GM12873 (cell line): ENCODE measurements around the gene GRIFIN.

Experiments
- TF ChIP-seq, protein P1 (sequence below): IDR thresholded peaks from 2 replicates; pipeline ENCODE4 v1.5.1; 2012; ENCODE audit warnings: low read depth, mild to moderate bottlenecking, moderate library complexity, low read length, control low read depth; ENCODE audit not compliant: insufficient read depth; ENCODE audit errors: missing control alignments

The GRIFIN gene

DNA sequence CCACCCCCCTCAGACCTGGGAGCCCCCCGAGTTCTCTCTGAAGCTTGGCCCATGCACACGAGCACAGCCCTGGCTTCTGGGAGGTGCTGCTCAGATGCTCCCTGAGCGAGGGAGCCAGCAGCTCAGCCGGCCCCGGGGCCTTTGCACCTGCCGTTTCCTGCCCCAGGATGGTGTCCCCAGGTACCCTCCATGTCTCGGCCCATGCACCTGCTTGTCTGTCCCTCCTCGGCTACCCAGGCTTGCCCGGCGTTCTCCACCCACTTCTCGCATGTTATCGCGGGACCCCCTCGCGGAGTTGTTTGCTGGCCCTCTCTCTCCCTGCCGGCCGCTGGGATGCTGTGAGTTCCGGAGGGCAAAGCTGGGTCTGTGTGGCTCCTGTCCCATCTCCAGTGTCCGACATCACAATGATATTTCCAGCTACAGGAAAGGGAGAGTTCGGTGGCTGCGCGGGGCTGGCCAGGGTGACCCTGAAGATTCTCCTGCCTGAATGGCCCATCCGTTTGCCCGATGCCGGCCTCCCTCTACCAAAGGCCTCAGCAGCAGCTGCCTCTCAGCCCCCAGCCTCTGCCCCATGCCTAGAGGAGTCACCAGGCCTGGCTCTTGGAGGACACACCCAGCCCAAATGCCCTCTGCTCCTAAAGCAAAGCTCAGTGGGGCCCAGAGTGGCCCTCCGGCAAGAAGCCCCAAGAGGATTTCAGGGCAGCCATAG lies 31.2 kb upstream of the GRIFIN start:
- TF ChIP-seq, protein P1, sequence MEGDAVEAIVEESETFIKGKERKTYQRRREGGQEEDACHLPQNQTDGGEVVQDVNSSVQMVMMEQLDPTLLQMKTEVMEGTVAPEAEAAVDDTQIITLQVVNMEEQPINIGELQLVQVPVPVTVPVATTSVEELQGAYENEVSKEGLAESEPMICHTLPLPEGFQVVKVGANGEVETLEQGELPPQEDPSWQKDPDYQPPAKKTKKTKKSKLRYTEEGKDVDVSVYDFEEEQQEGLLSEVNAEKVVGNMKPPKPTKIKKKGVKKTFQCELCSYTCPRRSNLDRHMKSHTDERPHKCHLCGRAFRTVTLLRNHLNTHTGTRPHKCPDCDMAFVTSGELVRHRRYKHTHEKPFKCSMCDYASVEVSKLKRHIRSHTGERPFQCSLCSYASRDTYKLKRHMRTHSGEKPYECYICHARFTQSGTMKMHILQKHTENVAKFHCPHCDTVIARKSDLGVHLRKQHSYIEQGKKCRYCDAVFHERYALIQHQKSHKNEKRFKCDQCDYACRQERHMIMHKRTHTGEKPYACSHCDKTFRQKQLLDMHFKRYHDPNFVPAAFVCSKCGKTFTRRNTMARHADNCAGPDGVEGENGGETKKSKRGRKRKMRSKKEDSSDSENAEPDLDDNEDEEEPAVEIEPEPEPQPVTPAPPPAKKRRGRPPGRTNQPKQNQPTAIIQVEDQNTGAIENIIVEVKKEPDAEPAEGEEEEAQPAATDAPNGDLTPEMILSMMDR: no peak

DNA sequence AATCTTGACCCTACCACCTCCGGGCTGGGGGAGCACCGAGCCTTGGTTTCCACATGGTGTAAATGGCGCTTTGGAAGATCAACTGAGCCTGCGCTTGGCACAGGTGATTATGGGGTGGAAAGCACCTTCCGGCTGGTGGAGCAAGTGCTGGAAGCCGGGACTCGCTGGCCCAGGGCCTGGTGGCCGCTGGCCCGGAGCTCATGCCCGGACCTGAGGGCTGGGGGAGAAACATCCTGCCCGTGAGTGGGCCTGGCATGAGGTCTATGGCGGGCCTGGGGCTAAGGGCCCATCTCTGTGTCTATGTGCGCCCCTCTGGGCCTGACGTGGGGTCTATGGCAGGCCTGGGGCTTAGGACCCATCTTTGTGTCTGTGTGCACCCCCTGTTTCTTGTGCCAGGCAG lies 29.2 kb upstream of the GRIFIN start:
- TF ChIP-seq, protein P1: no peak

- TF ChIP-seq, protein P1: no peak
These were observed 28.7 kb upstream of the GRIFIN start for GRCh38 chr7:2504889-2505375.

GRCh38 chr7:2504128-2504888 lies 28.1 kb upstream of the GRIFIN start:
- TF ChIP-seq, protein P1: no peak

DNA sequence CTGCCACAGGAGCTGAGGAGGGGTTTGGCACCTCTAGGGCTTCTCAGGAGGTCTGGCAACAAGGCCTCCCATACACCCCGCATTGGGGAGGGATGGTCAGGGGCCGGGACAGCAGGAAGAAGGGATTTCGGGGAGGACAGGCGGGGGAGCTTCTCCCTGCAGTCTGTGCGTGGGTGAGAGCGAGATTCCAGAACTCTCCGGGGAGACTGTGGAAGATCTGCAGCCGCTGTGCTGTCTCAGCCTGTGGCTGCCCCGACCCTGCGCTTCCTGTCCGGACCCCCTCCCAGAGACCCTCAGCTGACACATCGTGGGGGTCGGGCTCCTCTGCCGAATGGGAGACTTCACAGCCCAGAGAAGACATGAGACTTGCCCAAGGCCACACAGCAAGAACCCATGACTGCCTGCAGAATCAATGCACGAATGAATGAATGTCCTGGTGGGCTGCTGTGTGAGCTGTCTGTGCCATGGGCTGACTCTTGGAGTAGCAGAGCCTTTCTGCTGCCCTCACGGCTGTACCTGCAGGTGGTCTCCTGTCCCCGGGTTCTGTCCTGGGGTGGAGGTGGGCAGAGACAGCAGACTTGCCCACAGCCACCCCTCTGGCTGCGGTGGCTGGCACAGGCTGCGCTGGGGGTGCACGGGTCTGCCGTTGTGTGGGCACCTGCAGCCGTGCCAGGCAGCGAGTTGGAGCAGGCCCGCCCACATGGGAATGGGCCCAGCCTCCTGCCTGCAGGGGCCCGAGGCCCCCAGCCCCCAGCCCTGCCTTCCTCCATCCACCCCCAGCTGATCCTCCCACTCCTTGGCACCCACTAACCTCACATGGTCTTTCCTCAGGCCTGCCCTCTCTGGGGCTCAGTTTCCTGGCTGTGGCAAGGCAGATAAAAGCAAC lies 27.1 kb upstream of the GRIFIN start:
- TF ChIP-seq, protein P1: no peak

DNA sequence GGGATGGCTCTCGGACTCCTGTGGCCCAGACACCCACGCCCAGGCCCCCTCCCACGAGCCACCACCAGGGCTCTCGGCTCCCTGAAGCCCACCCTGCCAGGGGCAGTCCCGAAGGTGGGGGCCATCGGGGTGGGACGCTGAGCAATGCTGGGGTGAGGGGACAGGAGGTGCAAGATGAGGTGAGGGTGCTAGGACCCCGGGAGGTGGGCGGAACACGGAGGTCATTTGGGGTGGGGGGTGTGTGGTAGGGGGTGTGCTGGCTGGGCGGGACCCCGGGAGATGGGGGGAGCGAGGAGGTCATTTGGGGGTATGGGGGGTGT lies 26.4 kb upstream of the GRIFIN start:
- TF ChIP-seq, protein P1: no peak

GRCh38 chr7:2501947-2502646 lies 25.9 kb upstream of the GRIFIN start:
- TF ChIP-seq, protein P1: no peak
